ENCODE data around the gene MTHFSD.

Gene MTHFSD

DNA sequence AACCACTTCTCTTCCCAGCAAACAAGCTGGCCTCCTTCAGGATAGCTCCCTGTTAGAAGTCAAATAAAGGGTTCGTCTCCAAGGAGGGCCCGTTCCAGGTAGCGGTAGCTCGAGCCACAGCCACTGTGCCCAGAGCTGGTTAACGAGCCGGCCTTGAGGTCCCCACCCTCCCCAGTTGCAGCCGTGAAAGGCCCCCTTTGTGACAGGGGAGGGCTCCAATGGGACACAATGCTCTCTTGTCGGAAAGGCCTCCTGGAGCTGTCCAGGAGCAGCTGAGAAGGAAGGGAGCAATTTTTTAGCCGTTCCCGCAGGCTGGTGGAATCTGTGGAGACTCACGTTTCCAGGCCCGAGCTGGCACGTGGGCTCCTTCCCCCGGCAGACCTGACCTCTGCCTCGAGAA is 74.6 kb downstream of the MTHFSD start:
- DNase-seq: no peak

Data from NCI-H524 (cell line).